HEK293 (cell line): ENCODE results near the gene PLEKHA8.

ENCODE experiments used
- BCL11B ChIP-seq: fragments of 450-650 bp; formaldehyde crosslinking; IDR thresholded peaks from 2 replicates; pipeline ENCODE4 v1.5.1; 2016; ENCODE audit warnings: low read depth, missing biosample characterization, missing genetic modification characterization
- MZF1 ChIP-seq: fragments of 450-650 bp; formaldehyde crosslinking; IDR thresholded peaks from 2 replicates; pipeline ENCODE4 v1.5.1; 2017; ENCODE audit warnings: missing biosample characterization, missing genetic modification characterization, borderline replicate concordance
- SETDB1 ChIP-seq: IDR thresholded peaks from one replicate; pipeline ENCODE4 v1.6.1; 2017; ENCODE audit warnings: mild to moderate bottlenecking, low read length, moderate library complexity, mixed read lengths; ENCODE audit not compliant: insufficient read length
- SP2 ChIP-seq: fragments of 450-650 bp; formaldehyde crosslinking; IDR thresholded peaks from 2 replicates; pipeline ENCODE4 v1.5.1; 2016; ENCODE audit warnings: missing biosample characterization, missing genetic modification characterization
- TRIM28 ChIP-seq: IDR thresholded peaks from 2 replicates; pipeline ENCODE4 v1.6.1; 2011; ENCODE audit warnings: low read length, control low read depth, borderline replicate concordance
- ZBTB1 ChIP-seq: fragments of 450-650 bp; formaldehyde crosslinking; IDR thresholded peaks from 2 replicates; pipeline ENCODE4 v1.5.1; 2016; ENCODE audit warnings: missing biosample characterization, missing genetic modification characterization
- ZNF175 ChIP-seq: fragments of 450-650 bp; formaldehyde crosslinking; IDR thresholded peaks from 2 replicates; pipeline ENCODE4 v1.5.1; 2016; ENCODE audit warnings: missing biosample characterization, missing genetic modification characterization
- ZNF561 ChIP-seq: fragments of 450-650 bp; IDR thresholded peaks from 2 replicates; pipeline ENCODE4 v1.5.1; 2018; ENCODE audit warnings: missing biosample characterization, missing genetic modification characterization, borderline replicate concordance
- ZNF792 ChIP-seq: fragments of 450-650 bp; formaldehyde crosslinking; IDR thresholded peaks from 2 replicates; pipeline ENCODE4 v1.5.1; 2016; ENCODE audit warnings: missing biosample characterization, missing genetic modification characterization
- ZSCAN23 ChIP-seq: fragments of 450-650 bp; formaldehyde crosslinking; IDR thresholded peaks from 2 replicates; pipeline ENCODE4 v1.5.1; 2016; ENCODE audit warnings: missing biosample characterization, missing genetic modification characterization
- TF ChIP-seq, protein P1 (sequence below): fragments of 450-650 bp; formaldehyde crosslinking; IDR thresholded peaks from 2 replicates; pipeline ENCODE4 v1.5.1; 2016; ENCODE audit warnings: missing biosample characterization, missing genetic modification characterization
- TF ChIP-seq, protein P2 (sequence below): fragments of 450-650 bp; formaldehyde crosslinking; IDR thresholded peaks from 2 replicates; pipeline ENCODE4 v1.5.1; 2016; ENCODE audit warnings: missing biosample characterization, missing genetic modification characterization
- TF ChIP-seq, protein P3 (sequence below): fragments of 450-650 bp; formaldehyde crosslinking; IDR thresholded peaks from 2 replicates; pipeline ENCODE4 v1.5.1; 2016; ENCODE audit warnings: missing biosample characterization, missing genetic modification characterization
- TF ChIP-seq, protein P4 (sequence below): fragments of 450-650 bp; formaldehyde crosslinking; IDR thresholded peaks from 2 replicates; pipeline ENCODE4 v1.5.1; 2016; ENCODE audit warnings: missing biosample characterization, missing genetic modification characterization

DNA sequence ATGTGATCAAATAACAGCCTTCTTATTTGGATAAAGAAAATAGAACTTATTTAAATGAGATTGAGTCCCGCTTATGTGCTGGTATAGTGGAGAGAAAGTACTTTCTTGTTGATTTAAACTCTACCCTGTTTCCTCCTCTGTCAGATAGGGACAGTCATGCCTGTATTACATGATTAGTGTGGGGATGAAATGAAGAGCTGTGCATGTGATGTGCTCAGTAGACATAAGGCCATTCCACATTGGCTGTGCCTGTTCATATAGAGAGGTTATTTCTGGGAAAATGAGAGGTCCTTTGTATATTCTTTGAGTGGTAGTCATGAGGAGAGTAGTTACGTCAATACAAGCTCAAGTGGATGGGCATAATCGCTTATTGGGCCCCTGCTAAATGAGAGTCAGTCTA is 112.2 kb downstream of the PLEKHA8 start:
- TF ChIP-seq, protein P1, sequence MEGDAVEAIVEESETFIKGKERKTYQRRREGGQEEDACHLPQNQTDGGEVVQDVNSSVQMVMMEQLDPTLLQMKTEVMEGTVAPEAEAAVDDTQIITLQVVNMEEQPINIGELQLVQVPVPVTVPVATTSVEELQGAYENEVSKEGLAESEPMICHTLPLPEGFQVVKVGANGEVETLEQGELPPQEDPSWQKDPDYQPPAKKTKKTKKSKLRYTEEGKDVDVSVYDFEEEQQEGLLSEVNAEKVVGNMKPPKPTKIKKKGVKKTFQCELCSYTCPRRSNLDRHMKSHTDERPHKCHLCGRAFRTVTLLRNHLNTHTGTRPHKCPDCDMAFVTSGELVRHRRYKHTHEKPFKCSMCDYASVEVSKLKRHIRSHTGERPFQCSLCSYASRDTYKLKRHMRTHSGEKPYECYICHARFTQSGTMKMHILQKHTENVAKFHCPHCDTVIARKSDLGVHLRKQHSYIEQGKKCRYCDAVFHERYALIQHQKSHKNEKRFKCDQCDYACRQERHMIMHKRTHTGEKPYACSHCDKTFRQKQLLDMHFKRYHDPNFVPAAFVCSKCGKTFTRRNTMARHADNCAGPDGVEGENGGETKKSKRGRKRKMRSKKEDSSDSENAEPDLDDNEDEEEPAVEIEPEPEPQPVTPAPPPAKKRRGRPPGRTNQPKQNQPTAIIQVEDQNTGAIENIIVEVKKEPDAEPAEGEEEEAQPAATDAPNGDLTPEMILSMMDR (tag by site-specific recombination): no peak
- TF ChIP-seq ZNF561: no peak
- TF ChIP-seq MZF1 (tag by site-specific recombination): no peak
- TF ChIP-seq SP2 (tag by site-specific recombination): no peak
- no peak for TF ChIP-seq BCL11B (tag by site-specific recombination)
- TF ChIP-seq, protein P2, sequence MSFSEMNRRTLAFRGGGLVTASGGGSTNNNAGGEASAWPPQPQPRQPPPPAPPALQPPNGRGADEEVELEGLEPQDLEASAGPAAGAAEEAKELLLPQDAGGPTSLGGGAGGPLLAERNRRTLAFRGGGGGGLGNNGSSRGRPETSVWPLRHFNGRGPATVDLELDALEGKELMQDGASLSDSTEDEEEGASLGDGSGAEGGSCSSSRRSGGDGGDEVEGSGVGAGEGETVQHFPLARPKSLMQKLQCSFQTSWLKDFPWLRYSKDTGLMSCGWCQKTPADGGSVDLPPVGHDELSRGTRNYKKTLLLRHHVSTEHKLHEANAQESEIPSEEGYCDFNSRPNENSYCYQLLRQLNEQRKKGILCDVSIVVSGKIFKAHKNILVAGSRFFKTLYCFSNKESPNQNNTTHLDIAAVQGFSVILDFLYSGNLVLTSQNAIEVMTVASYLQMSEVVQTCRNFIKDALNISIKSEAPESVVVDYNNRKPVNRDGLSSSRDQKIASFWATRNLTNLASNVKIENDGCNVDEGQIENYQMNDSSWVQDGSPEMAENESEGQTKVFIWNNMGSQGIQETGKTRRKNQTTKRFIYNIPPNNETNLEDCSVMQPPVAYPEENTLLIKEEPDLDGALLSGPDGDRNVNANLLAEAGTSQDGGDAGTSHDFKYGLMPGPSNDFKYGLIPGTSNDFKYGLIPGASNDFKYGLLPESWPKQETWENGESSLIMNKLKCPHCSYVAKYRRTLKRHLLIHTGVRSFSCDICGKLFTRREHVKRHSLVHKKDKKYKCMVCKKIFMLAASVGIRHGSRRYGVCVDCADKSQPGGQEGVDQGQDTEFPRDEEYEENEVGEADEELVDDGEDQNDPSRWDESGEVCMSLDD (tag by site-specific recombination): no peak
- TF ChIP-seq ZBTB1 (tag by site-specific recombination): no peak
- no peak for TF ChIP-seq ZNF792
- TF ChIP-seq, protein P3, sequence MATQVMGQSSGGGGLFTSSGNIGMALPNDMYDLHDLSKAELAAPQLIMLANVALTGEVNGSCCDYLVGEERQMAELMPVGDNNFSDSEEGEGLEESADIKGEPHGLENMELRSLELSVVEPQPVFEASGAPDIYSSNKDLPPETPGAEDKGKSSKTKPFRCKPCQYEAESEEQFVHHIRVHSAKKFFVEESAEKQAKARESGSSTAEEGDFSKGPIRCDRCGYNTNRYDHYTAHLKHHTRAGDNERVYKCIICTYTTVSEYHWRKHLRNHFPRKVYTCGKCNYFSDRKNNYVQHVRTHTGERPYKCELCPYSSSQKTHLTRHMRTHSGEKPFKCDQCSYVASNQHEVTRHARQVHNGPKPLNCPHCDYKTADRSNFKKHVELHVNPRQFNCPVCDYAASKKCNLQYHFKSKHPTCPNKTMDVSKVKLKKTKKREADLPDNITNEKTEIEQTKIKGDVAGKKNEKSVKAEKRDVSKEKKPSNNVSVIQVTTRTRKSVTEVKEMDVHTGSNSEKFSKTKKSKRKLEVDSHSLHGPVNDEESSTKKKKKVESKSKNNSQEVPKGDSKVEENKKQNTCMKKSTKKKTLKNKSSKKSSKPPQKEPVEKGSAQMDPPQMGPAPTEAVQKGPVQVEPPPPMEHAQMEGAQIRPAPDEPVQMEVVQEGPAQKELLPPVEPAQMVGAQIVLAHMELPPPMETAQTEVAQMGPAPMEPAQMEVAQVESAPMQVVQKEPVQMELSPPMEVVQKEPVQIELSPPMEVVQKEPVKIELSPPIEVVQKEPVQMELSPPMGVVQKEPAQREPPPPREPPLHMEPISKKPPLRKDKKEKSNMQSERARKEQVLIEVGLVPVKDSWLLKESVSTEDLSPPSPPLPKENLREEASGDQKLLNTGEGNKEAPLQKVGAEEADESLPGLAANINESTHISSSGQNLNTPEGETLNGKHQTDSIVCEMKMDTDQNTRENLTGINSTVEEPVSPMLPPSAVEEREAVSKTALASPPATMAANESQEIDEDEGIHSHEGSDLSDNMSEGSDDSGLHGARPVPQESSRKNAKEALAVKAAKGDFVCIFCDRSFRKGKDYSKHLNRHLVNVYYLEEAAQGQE (tag by site-specific recombination): no peak
- TF ChIP-seq SETDB1: no peak
- TF ChIP-seq TRIM28: no peak
- TF ChIP-seq ZNF175 (tag by site-specific recombination): no peak
- TF ChIP-seq ZSCAN23 (tag by site-specific recombination): no peak
- TF ChIP-seq, protein P4, sequence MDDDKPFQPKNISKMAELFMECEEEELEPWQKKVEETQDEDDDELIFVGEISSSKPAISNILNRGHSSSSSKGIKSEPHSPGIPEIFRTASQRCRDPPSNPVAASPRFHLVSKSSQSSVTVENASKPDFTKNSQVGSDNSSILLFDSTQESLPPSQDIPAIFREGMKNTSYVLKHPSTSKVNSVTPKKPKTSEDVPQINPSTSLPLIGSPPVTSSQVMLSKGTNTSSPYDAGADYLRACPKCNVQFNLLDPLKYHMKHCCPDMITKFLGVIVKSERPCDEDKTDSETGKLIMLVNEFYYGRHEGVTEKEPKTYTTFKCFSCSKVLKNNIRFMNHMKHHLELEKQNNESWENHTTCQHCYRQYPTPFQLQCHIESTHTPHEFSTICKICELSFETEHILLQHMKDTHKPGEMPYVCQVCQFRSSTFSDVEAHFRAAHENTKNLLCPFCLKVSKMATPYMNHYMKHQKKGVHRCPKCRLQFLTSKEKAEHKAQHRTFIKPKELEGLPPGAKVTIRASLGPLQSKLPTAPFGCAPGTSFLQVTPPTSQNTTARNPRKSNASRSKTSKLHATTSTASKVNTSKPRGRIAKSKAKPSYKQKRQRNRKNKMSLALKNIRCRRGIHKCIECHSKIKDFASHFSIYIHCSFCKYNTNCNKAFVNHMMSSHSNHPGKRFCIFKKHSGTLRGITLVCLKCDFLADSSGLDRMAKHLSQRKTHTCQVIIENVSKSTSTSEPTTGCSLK: no peak
